ENCODE measurements around the gene CDC20.
A peak's percentile ranks its signal among the peaks of the same experiment; 100 is the strongest.

CDC20 gene

DNA sequence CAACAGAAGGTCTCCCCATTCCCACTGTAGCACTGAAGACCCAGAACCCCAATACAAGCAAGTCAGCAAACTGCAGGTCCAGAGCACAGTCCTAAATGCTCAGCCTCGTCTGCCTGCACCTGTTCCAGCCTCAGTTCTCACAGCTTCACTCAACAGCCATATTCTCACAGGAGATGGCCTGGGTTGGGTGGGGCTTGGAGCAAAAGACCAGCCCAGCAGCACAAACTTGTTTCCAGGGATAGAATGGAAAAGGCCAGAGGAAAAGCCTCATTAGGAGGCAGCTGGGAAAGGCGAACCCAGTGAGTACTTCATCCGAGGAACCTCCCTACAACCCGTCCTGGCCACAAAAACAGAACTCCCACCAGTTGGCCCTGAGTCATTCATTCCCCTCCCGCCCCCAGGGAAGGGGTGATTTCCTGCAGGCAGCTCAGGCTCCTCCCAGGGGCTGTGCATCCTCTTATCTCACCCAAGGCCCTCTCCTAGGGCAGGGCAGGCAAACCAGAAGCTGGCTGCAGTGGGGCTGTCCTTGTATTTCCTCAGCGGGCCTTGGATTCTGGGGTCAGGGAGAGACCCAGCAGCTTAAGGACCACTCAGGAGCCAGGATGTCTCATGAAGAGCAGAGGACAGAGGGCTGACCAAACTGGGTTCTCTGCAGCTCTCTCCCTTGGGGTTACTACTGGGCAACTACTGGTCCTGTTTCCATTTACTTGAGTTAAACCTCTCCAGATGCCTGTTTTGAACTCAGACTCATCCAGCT, 28.6 kb upstream of the CDC20 start:
- DNase-seq (ENCODE audit: low spot score), result no peak

DNA sequence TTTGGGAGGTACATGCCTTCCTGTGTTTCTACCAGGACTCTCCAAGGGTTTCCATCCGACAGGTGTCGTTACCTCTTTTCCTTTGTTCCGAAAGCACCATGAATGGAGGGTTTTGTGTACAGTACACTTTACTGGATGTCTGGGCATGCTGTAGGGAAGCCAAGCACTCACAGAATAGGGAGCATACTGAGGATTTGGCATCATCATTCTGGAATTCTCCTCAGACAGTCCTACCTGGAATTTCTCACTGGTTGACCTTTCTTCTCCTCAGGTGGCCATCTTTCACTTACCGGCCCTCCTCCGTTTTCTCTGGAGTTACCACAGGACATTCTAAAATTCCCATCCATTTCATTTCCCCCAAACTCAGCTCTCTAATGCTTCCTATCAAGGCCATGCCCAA, 27.1 kb upstream of the CDC20 start:
- DNase-seq (ENCODE audit: low spot score), result no peak

DNA sequence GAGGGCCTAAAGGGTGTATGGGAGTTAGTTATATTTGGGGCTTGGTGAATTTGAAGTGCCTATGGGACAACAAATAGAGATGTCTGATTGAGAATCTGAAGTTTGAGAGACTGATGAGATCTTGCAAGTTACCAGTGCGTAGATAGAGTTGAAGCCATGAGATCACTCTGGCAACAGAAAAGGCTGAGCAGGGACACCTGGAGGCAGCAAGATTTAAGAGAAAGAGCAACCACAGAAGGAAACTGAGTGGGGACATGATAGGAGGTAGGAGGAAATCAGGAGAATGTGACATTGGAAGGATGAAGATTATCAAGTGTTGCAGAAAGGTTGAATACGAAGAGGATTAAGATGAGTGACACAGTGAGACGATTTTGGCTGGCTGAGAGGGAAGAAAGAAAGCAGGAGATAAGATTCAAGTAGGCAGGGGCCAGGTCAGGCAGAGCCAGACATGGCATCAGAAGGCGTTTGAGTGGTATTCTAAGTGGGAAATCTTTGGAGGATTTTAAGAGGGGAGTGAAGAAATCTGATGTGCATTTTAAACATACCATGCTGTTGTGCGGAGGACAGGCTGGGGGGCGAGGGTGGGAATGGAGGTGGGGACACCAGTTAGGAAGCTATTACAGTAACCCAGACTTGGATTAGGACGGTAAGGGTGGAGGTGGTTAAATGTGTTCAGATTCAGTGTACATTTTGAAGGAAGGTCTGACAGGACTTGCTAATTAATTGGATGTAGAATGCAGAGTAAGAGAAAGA, 24.2 kb upstream of the CDC20 start:
- no peak for DNase-seq (ENCODE audit: low spot score)

DNA sequence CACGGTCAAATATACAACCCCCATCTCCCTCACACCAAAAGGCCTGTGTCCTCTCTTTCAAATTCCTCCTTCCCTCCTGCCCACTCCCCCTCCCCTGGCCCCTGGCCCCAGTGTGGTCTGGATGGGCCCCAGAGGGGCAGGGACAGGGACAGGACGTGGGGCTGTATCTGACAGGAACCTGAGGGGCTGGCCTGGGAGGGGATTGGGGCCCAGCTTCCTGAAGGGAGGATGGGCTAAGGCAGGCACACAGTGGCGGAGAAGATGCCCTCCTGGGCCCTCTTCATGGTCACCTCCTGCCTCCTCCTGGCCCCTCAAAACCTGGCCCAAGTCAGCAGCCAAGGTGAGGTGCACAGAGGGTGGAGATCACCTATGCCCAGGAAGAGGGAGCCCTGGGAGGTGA, 21.2 kb upstream of the CDC20 start, which contains the start of gene MPL:
TSS of gene MPL (plus strand) at position 231 of the 400 bp plus-strand sequence. CDS start at position 262, 31 bp downstream.
- no peak for DNase-seq (ENCODE audit: low spot score)

DNA sequence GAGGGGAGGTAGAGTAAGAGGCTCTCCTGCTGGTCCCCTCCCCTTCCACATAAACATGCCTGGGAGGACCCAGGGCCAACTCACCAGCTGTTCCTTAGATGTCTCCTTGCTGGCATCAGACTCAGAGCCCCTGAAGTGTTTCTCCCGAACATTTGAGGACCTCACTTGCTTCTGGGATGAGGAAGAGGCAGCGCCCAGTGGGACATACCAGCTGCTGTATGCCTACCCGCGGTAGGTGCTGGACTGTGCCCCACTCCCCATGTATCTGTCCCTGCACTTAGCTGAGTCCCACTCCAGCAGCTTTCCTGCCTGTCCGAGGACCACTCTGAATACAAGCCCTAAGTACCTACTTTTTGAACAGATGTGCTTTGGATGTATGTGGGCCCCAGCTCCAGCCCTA, 20.8 kb upstream of the CDC20 start:
- DNase-seq (ENCODE audit: low spot score), result no peak

- DNase-seq (ENCODE audit: low spot score), result no peak
Measured at GRCh38 chr1:43339584-43340232, 19.1 kb upstream of the CDC20 start.

GRCh38 chr1:43340559-43340958, 18.2 kb upstream of the CDC20 start:
- DNase-seq (ENCODE audit: low spot score), result no peak

GRCh38 chr1:43344267-43344850, 14.4 kb upstream of the CDC20 start:
- no peak for DNase-seq (ENCODE audit: low spot score)

DNA sequence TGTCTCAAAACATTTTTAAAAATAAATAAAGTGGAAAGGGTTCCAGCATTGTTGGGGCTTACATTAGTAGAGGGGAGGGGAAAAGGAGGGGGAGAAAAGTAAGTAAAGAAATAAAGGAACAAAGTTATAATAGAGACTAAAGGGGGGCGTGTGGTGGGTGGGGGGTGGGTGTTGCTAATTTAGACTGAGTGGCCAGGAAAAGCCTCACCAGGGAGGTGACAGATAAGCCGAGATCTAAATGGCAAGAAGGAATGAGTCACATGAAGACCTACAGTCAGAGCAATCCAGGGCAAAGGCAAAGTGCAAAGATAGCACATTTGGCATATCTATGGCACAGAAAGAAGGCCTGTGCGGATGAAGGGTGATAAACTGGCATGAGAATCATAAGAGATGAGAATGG, 13.7 kb upstream of the CDC20 start:
- no peak for DNase-seq (ENCODE audit: low spot score)

- DNase-seq (ENCODE audit: low spot score), result no peak
Measured at GRCh38 chr1:43346636-43347035, 12.1 kb upstream of the CDC20 start.

DNA sequence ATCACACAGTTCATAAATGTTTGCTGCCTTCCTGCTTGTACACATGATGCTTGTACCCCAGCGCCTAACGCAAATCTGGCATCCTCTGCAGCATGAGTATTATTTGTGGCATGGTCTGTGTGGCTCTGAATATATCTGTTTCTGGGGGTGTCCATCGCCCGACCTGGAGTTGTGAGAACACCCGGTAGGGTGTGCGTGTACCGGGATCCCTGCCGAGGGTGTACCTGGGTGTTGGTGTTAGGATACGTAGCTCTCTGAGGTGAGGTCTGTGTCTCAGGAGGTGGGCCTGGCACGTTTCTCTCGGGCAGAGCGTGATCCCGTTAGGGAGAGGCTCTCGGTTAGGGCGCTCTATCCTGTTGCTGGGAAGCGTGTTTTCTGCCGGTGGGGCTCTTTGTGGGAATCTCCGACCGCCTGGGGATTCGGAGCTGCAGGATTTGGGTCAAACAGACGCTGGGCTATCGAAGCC, 10.4 kb upstream of the CDC20 start:
- no peak for DNase-seq (ENCODE audit: low spot score)

DNA sequence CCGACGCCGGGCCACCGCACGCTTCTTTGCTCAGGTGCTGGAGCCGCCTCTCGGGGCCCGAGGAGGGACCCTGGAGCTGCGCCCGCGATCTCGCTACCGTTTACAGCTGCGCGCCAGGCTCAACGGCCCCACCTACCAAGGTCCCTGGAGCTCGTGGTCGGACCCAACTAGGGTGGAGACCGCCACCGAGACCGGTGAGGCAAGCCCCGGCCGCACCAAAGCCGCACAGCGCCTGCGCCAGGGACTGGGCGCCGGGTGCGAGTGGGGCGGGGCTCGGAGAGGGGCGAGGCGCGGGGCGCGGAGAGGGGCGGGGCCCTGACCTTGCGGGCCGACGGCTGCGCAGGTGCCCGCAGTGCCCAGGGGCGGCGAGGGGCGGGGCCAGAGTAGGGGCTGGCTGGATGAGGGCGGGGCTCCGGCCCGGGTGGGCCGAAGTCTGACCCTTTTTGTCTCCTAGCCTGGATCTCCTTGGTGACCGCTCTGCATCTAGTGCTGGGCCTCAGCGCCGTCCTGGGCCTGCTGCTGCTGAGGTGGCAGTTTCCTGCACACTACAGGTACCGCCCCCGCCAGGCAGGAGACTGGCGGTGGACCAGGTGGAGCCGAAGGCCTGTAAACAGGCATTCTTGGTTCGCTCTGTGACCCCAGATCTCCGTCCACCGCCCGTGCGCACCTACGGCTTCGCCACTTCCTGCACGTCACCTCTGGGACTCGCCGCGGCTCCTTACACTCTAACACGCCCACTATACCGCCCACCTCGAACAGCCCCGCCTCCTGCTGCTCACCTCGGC, 9.8 kb upstream of the CDC20 start:
- peak; percentile 57 for DNase-seq (ENCODE audit: low spot score)

- DNase-seq (ENCODE audit: low spot score), result peak; percentile 26
Measured at GRCh38 chr1:43349594-43350306, 9.0 kb upstream of the CDC20 start.

DNA sequence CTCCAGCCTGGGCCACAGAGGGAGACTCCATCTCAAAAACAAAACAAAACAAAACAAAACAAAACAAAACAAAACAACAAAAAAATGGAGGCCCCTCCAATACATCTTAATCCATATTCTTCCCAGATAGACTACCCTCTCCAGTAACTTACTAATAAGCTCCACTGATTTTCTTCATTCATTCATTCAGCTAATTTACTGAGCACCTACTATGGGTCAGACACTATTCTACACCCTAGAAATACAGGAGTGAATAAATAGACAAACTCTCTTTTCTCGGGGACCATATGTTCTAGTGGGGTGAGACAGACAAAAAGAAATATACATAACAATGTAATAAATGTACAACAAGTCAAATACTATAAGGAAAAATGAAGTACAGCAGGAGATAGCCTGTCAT, 7.8 kb upstream of the CDC20 start:
- no peak for DNase-seq (ENCODE audit: low spot score)

- DNase-seq (ENCODE audit: low spot score), result no peak
Measured at GRCh38 chr1:43351421-43352350, 7.1 kb upstream of the CDC20 start.

DNA sequence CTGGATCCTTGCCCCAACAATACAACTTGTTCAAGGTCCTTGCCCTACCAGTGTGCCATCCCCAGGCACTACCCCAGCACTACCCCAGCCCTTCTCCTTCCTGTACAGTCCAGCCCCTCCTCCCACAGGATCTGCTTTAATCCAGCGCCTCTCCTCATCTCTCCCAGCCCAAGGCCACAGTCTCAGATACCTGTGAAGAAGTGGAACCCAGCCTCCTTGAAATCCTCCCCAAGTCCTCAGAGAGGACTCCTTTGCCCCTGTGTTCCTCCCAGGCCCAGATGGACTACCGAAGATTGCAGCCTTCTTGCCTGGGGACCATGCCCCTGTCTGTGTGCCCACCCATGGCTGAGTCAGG, 6.5 kb upstream of the CDC20 start:
- no peak for DNase-seq (ENCODE audit: low spot score)

DNA sequence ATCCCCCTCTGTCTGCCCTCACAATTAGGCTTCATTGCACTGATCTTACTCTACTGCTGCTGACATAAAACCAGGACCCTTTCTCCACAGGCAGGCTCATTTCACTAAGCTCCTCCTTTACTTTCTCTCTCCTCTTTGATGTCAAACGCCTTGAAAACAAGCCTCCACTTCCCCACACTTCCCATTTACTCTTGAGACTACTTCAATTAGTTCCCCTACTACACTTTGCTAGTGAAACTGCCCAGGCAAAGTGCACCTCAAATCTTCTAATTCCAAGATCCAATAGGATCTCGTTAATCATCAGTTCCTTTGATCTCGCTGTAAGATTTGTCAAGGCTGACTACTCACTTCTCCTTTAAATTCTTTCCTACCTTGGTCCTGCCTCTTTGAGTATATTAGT, 5.9 kb upstream of the CDC20 start:
- no peak for DNase-seq (ENCODE audit: low spot score)

GRCh38 chr1:43354471-43354870, 4.3 kb upstream of the CDC20 start:
- no peak for DNase-seq (ENCODE audit: low spot score)

DNA sequence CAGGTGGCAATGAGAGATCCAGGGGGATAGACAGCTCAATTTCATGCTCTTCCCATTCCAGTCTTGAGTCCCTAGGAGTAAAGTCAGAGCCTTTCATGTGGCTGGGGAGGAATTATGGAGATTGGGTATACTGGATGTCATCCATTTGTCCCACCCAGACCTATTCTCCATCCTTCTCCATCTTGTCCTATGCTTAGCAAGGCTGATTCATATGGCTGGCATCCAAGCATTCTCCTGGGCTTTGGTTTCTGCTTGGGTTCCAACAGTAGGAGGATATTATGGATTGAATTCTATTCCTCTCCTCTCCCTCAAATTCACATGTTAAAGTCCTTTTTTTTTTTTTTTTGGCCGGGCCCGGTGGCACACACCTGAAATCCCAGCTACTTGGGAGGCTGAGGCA, 3.8 kb upstream of the CDC20 start:
- DNase-seq (ENCODE audit: low spot score), result no peak

- no peak for DNase-seq (ENCODE audit: low spot score)
Measured at GRCh38 chr1:43357251-43357650, 1.5 kb upstream of the CDC20 start.
